GM19193 (cell line): ENCODE data around the gene GRID2.

Experiments
- POLR2A ChIP-seq: IDR thresholded peaks from 4 replicates; pipeline ENCODE4 v1.6.1; 2011; ENCODE audit not compliant: insufficient read depth, insufficient read length; ENCODE audit errors: extremely low read depth

Gene GRID2

GRCh38 chr4:93351846-93352245, 1048.1 kb downstream of the GRID2 start:
- TF ChIP-seq POLR2A, result no peak

- no peak for TF ChIP-seq POLR2A
Observed at GRCh38 chr4:93355411-93355810, 1051.6 kb downstream of the GRID2 start.

GRCh38 chr4:93359586-93359985, 1055.8 kb downstream of the GRID2 start:
- no peak for TF ChIP-seq POLR2A

GRCh38 chr4:93368968-93369367, 1065.2 kb downstream of the GRID2 start:
- no peak for TF ChIP-seq POLR2A

GRCh38 chr4:93370256-93370655, 1066.5 kb downstream of the GRID2 start:
- no peak for TF ChIP-seq POLR2A

- no peak for TF ChIP-seq POLR2A
Observed at GRCh38 chr4:93373893-93374860, 1070.4 kb downstream of the GRID2 start.

- TF ChIP-seq POLR2A, result no peak
Observed at GRCh38 chr4:93384241-93384640, 1080.5 kb downstream of the GRID2 start.

GRCh38 chr4:93384887-93385286, 1081.1 kb downstream of the GRID2 start:
- no peak for TF ChIP-seq POLR2A

- TF ChIP-seq POLR2A, result no peak
Observed at GRCh38 chr4:93394545-93395081, 1090.8 kb downstream of the GRID2 start.

- TF ChIP-seq POLR2A, result no peak
Observed at GRCh38 chr4:93396272-93396671, 1092.5 kb downstream of the GRID2 start.

- TF ChIP-seq POLR2A, result no peak
Observed at GRCh38 chr4:93403571-93403970, 1099.8 kb downstream of the GRID2 start.

- no peak for TF ChIP-seq POLR2A
Observed at GRCh38 chr4:93407493-93408275, 1103.9 kb downstream of the GRID2 start.

GRCh38 chr4:93409035-93409434, 1105.3 kb downstream of the GRID2 start:
- no peak for TF ChIP-seq POLR2A

- no peak for TF ChIP-seq POLR2A
Observed at GRCh38 chr4:93414041-93414550, 1110.3 kb downstream of the GRID2 start.
